Bronchial epithelial cell (primary cell): Measurements from ENCODE around the gene SLC35F3. TPM values are rescaled to one million over a fixed set of nuclear protein-coding genes. Genes with fewer than 3 reads are reported as not detected.

Source experiments
- DNase-seq: peaks from one replicate; pipeline ENCODE4 v3.0.0-alpha.2; 2010; ENCODE audit warnings: low read depth
- FAIRE-seq: peaks from 2 replicates; lab custom pipeline; 2011; peaks lifted over from hg19 to GRCh38; lab: Jason Lieb, UNC
- H3K27me3 ChIP-seq: 2 replicates; pipeline ENCODE4 v1.5.1; 2011; ENCODE audit warnings: low read length; ENCODE audit not compliant: control insufficient read depth, insufficient read depth
- H3K36me3 ChIP-seq: 2 replicates; pipeline ENCODE4 v1.5.1; 2011; ENCODE audit warnings: low read length; ENCODE audit not compliant: control insufficient read depth, insufficient read depth
- H3K4me3 ChIP-seq: 2 replicates; pipeline ENCODE4 v1.5.1; 2011; ENCODE audit warnings: mild to moderate bottlenecking, low read depth, low read length, control low read depth
- CTCF ChIP-seq: IDR thresholded peaks from 2 replicates; pipeline ENCODE4 v1.5.1; 2011; ENCODE audit warnings: mild to moderate bottlenecking, moderate library complexity, low read length, control low read depth, inconsistent platforms; ENCODE audit not compliant: insufficient read depth, severe bottlenecking
- total RNA-seq: library from RNA; depleted of rRNA; stranded (reverse); fragments of >200 nt; gene quantifications from 2 replicates; pipeline ENCODE4 v1.2.1, GENCODE V29; 2014

The SLC35F3 gene
- total RNA-seq, 1 donor from 2014 or later: 0.79 TPM

GRCh38 chr1:233905416-233906051, 1.1 kb downstream of the SLC35F3 start:
- Histone ChIP-seq H3K27me3 (peaks cover 3% of the 10 kb centered on the region), H3K4me3 (peak overlapping the region; percentile 41), H3K36me3 (no peaks in the 10 kb centered on the region)
- TF ChIP-seq CTCF: no peak
- no peak for DNase-seq
- FAIRE-seq: no peak

GRCh38 chr1:233907151-233907550, 2.7 kb downstream of the SLC35F3 start:
- Histone ChIP-seq H3K36me3 (no peaks in the 10 kb centered on the region), H3K4me3 (no peak overlapping the region), H3K27me3 (peaks cover 3% of the 10 kb centered on the region)
- DNase-seq (no peak), FAIRE-seq (no peak)
- no peak for TF ChIP-seq CTCF

GRCh38 chr1:233908092-233908491, 3.6 kb downstream of the SLC35F3 start:
- Histone ChIP-seq H3K27me3 (peaks cover 3% of the 10 kb centered on the region), H3K36me3 (no peaks in the 10 kb centered on the region), H3K4me3 (no peak overlapping the region)
- TF ChIP-seq CTCF: no peak
- FAIRE-seq (no peak), DNase-seq (no peak)

GRCh38 chr1:233909195-233909594, 4.7 kb downstream of the SLC35F3 start:
- peak; percentile 78 for DNase-seq
- Histone ChIP-seq H3K4me3 (no peak overlapping the region), H3K36me3 (no peaks in the 10 kb centered on the region), H3K27me3 (peaks cover 1% of the 10 kb centered on the region)
- TF ChIP-seq CTCF: no peak
- FAIRE-seq: no peak

- no peak for TF ChIP-seq CTCF
- H3K4me3 ChIP-seq: no peak overlapping the region
- DNase-seq (no peak), FAIRE-seq (no peak)
- H3K36me3 ChIP-seq: no peaks in the 10 kb centered on the region
- no peaks in the 10 kb centered on the region for H3K27me3 ChIP-seq
Observed at GRCh38 chr1:233912447-233912846, 8.0 kb downstream of the SLC35F3 start.

GRCh38 chr1:233912909-233913308, 8.4 kb downstream of the SLC35F3 start:
- H3K27me3 ChIP-seq: no peaks in the 10 kb centered on the region
- H3K4me3 ChIP-seq: no peak overlapping the region
- no peak for DNase-seq
- no peaks in the 10 kb centered on the region for H3K36me3 ChIP-seq
- no peak for FAIRE-seq
- no peak for TF ChIP-seq CTCF
